A673 (cell line): Measurements from ENCODE around the gene CTNNA2.

ENCODE experiments used
- EZH2 ChIP-seq: fragments of 200-600 bp; sonication (generic); IDR thresholded peaks from 2 replicates; pipeline ENCODE4 v1.6.1; 2017; ENCODE audit warnings: borderline replicate concordance, low read depth, mild to moderate bottlenecking, mixed read lengths, antibody characterized with exemption, low read length; ENCODE audit not compliant: poor library complexity, severe bottlenecking
- TF ChIP-seq, protein P1 (sequence below): fragments of 300-800, 200-600 bp; sonication (generic); conservative IDR thresholded peaks from 2 replicates; pipeline ENCODE4 v1.5.1; 2017; ENCODE audit warnings: low read depth, mild to moderate bottlenecking, antibody characterized with exemption, low read length, moderate library complexity, mixed read lengths

DNA sequence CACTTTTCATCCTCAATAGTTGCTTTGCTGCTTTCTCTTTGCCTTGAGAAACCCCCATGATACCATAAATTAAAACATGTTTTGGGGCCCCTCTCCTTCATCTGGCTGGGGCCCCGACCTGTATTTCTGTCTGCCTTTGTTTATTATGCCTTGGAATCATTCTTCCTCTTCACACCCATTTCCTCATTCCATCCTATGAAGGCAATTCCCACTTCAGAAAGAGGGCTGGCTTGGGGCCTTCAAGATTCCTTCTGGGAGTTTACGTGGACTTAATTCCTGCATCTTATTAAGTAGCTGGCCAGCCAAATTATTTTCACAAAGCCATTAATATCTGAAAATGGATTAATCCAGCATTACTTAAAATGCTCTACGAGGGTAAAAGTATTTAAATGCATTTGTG is 798.5 kb downstream of the CTNNA2 start:
- TF ChIP-seq, protein P1, sequence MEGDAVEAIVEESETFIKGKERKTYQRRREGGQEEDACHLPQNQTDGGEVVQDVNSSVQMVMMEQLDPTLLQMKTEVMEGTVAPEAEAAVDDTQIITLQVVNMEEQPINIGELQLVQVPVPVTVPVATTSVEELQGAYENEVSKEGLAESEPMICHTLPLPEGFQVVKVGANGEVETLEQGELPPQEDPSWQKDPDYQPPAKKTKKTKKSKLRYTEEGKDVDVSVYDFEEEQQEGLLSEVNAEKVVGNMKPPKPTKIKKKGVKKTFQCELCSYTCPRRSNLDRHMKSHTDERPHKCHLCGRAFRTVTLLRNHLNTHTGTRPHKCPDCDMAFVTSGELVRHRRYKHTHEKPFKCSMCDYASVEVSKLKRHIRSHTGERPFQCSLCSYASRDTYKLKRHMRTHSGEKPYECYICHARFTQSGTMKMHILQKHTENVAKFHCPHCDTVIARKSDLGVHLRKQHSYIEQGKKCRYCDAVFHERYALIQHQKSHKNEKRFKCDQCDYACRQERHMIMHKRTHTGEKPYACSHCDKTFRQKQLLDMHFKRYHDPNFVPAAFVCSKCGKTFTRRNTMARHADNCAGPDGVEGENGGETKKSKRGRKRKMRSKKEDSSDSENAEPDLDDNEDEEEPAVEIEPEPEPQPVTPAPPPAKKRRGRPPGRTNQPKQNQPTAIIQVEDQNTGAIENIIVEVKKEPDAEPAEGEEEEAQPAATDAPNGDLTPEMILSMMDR, result no peak
- TF ChIP-seq EZH2, result no peak
